AG09309 (cell line): ENCODE measurements around the gene TNFSF15.
A peak's percentile ranks its signal among the peaks of the same experiment; 100 is the strongest.

ENCODE experiments used
- DNase-seq: peaks from one replicate; pipeline ENCODE4 v3.0.0-alpha.2; 2010; ENCODE audit warnings: low read depth
- H3K4me3 ChIP-seq: 2 replicates; pipeline ENCODE4 v1.5.1; 2011; ENCODE audit warnings: mild to moderate bottlenecking, low read depth, low read length, moderate library complexity; ENCODE audit not compliant: control insufficient read depth
- CTCF ChIP-seq: IDR thresholded peaks from 2 replicates; pipeline ENCODE4 v1.5.1; 2011; ENCODE audit warnings: mild to moderate bottlenecking, low read depth, low read length, inconsistent platforms; ENCODE audit not compliant: insufficient read depth, control insufficient read depth; ENCODE audit errors: missing control alignments

Gene TNFSF15

GRCh38 chr9:114813717-114814418 lies 8.0 kb upstream of the TNFSF15 start:
- no peak overlapping the region for H3K4me3 ChIP-seq
- no peak for TF ChIP-seq CTCF
- DNase-seq = no peak

- no peak overlapping the region for H3K4me3 ChIP-seq
- TF ChIP-seq CTCF = no peak
- DNase-seq = no peak
Measured at GRCh38 chr9:114811966-114812636, 6.3 kb upstream of the TNFSF15 start.

GRCh38 chr9:114811301-114811700 lies 5.5 kb upstream of the TNFSF15 start:
- DNase-seq = no peak
- no peak overlapping the region for H3K4me3 ChIP-seq
- TF ChIP-seq CTCF = no peak

GRCh38 chr9:114810614-114811013 lies 4.8 kb upstream of the TNFSF15 start:
- no peak for DNase-seq
- TF ChIP-seq CTCF = no peak
- no peak overlapping the region for H3K4me3 ChIP-seq

- DNase-seq = no peak
- H3K4me3 ChIP-seq = no peak overlapping the region
- TF ChIP-seq CTCF = no peak
Measured at GRCh38 chr9:114806526-114806900, 674 bp upstream of the TNFSF15 start.

GRCh38 chr9:114804505-114804904 lies 1.3 kb downstream of the TNFSF15 start:
- no peak overlapping the region for H3K4me3 ChIP-seq
- TF ChIP-seq CTCF = no peak
- DNase-seq = peak; percentile 77
